Erythroblast (primary cell): ENCODE results near the gene GPR153.

Experiments used
- DNase-seq, 2 experiments: peaks; one replicate each; lab custom pipeline; 2025; lab: John Stamatoyannopoulos, UW
- GATA1 ChIP-seq: IDR thresholded peaks from 2 replicates; pipeline ENCODE4 v1.6.1; 2011; ENCODE audit warnings: low read depth, mild to moderate bottlenecking, control low read depth, low read length, moderate library complexity
- POLR2A ChIP-seq: IDR thresholded peaks from 2 replicates; pipeline ENCODE4 v1.6.1; 2011; ENCODE audit warnings: mild to moderate bottlenecking, low read length

The GPR153 gene

GRCh38 chr1:6208723-6209660 is 51.9 kb downstream of the GPR153 start:
- TF ChIP-seq POLR2A (no peak), GATA1 (no peak)
- peak; percentile 66 to 76 for DNase-seq

GRCh38 chr1:6207921-6208320 is 53.0 kb downstream of the GPR153 start:
- no peak for TF ChIP-seq GATA1
- TF ChIP-seq POLR2A: no peak
- no peak for DNase-seq

- TF ChIP-seq GATA1: no peak
- TF ChIP-seq POLR2A: no peak
- no peak for DNase-seq
These were observed 53.6 kb downstream of the GPR153 start for GRCh38 chr1:6207075-6207885.

GRCh38 chr1:6206520-6206855 is 54.4 kb downstream of the GPR153 start:
- TF ChIP-seq GATA1: no peak
- TF ChIP-seq POLR2A: no peak
- DNase-seq: no peak

- peak; percentile 22 to 31 for DNase-seq
- TF ChIP-seq GATA1 (no peak), POLR2A (no peak)
These were observed 54.9 kb downstream of the GPR153 start, which contains the start of gene RNF207 for GRCh38 chr1:6205849-6206519. RNF207 (plus strand) TSS chr1:6206119; CDS start chr1:6206536, 417 bp downstream.

GRCh38 chr1:6202256-6202655 is 58.6 kb downstream of the GPR153 start:
- TF ChIP-seq GATA1 (no peak), POLR2A (no peak)
- no peak for DNase-seq

- TF ChIP-seq GATA1 (no peak), POLR2A (no peak)
- DNase-seq: no peak
These were observed 60.6 kb downstream of the GPR153 start for GRCh38 chr1:6200188-6200809.

GRCh38 chr1:6199298-6200187 is 61.4 kb downstream of the GPR153 start, which contains the start of gene RPL22:
RPL22 (minus strand) TSS chr1:6199595; CDS start chr1:6199573, 22 bp downstream.
- TF ChIP-seq GATA1 (no peak), POLR2A (peak; percentile 89)
- DNase-seq: peak; percentile 98 to 99

- peak; percentile 68 to 72 for DNase-seq
- no peak for TF ChIP-seq GATA1
- no peak for TF ChIP-seq POLR2A
These were observed 62.1 kb downstream of the GPR153 start for GRCh38 chr1:6198646-6199297.

GRCh38 chr1:6197746-6198427 is 63.0 kb downstream of the GPR153 start:
- TF ChIP-seq GATA1 (no peak), POLR2A (no peak)
- DNase-seq: no peak
